H1 (cell line): ENCODE results near the gene PRSS23. TPM values are rescaled to one million over a fixed set of nuclear protein-coding genes. Genes with fewer than 3 reads are reported as not detected.

Source experiments
- CTCF ChIA-PET: fragments of 300-600 bp; sonication (Branson Sonifier 250); formaldehyde crosslinking; loops from one replicate; lab custom pipeline; 2021; ENCODE audit not compliant: partially characterized antibody; lab: Charles Lee
- POLR2A ChIA-PET: fragments of 300-600 bp; sonication (Branson Sonifier 250); formaldehyde crosslinking; loops from one replicate; lab custom pipeline; 2021; ENCODE audit warnings: inconsistent platforms; ENCODE audit not compliant: partially characterized antibody; lab: Charles Lee
- DNase-seq, 2 experiments: peaks; one replicate each; pipeline versions ENCODE4 v3.0.0 to v3.0.0-alpha.2; 2010 to 2022; ENCODE audit warnings: low spot score in 2 of 2, low read depth in 1 of 2, mixed read lengths in 1 of 2
- FAIRE-seq: peaks from 2 replicates; lab custom pipeline; 2011; peaks lifted over from hg19 to GRCh38; lab: Jason Lieb, UNC
- H2AFZ ChIP-seq: 2 replicates; pipeline ENCODE4 v1.8.1; 2012; ENCODE audit warnings: low read length, inconsistent platforms
- H2AK5ac ChIP-seq: 2 replicates; pipeline ENCODE4 v1.6.1; 2013; ENCODE audit warnings: low read depth, low read length
- H2BK120ac ChIP-seq: replicated peaks from 2 replicates; pipeline ENCODE3; 2013; ENCODE audit warnings: low read depth, low read length, inconsistent platforms
- H2BK12ac ChIP-seq: 2 replicates; pipeline ENCODE4 v1.6.1; 2013; ENCODE audit warnings: low read depth, low read length
- H2BK15ac ChIP-seq: 2 replicates; pipeline ENCODE4 v1.6.1; 2013; ENCODE audit warnings: low read length
- H2BK20ac ChIP-seq: 2 replicates; pipeline ENCODE4 v1.6.1; 2013; ENCODE audit warnings: low read length
- H2BK5ac ChIP-seq: 2 replicates; pipeline ENCODE4 v1.6.1; 2013; ENCODE audit warnings: low read depth, low read length
- H3K14ac ChIP-seq: 2 replicates; pipeline ENCODE4 v1.6.1; 2013; ENCODE audit warnings: inconsistent platforms; ENCODE audit not compliant: insufficient read length
- H3K18ac ChIP-seq: 2 replicates; pipeline ENCODE4 v1.6.1; 2013; ENCODE audit warnings: low read length; ENCODE audit errors: extremely low read depth
- H3K23ac ChIP-seq: 2 replicates; pipeline ENCODE4 v1.6.1; 2013; ENCODE audit warnings: inconsistent platforms; ENCODE audit not compliant: insufficient read length
- H3K23me2 ChIP-seq: 2 replicates; pipeline ENCODE4 v1.6.1; 2013; ENCODE audit warnings: low read depth, low read length
- H3K27ac ChIP-seq: 2 replicates; pipeline ENCODE4 v1.6.1; 2011; ENCODE audit warnings: low read depth, low read length, inconsistent platforms
- H3K27me3 ChIP-seq, 4 experiments: replicated peaks in 1 of 4; 1 replicate in 1 of 4; 2 replicates in 3 of 4; pipeline versions ENCODE4 v1.6.1 to v1.8.1; 2011 to 2013; ENCODE audit warnings: low read length in 3 of 4, mild to moderate bottlenecking in 3 of 4, inconsistent platforms in 2 of 4, mixed read lengths in 2 of 4, moderate library complexity in 1 of 4; ENCODE audit not compliant: control insufficient read depth in 3 of 4, insufficient read depth in 3 of 4; ENCODE audit errors: extremely low read depth in 1 of 4
- H3K36me3 ChIP-seq, 4 experiments: 2 replicates each; pipeline versions ENCODE4 v1.6.1 to v1.8.1; 2011 to 2013; ENCODE audit warnings: mild to moderate bottlenecking in 4 of 4, low read length in 3 of 4, moderate library complexity in 2 of 4, control low read depth in 1 of 4, inconsistent platforms in 1 of 4; ENCODE audit not compliant: insufficient read depth in 4 of 4, control insufficient read depth in 2 of 4
- H3K4ac ChIP-seq: replicated peaks from 2 replicates; pipeline ENCODE3; 2013; ENCODE audit warnings: low read length, low read depth, mixed read lengths, inconsistent platforms; ENCODE audit not compliant: insufficient read length
- H3K4me1 ChIP-seq, 4 experiments: replicated peaks in 1 of 4; 1 replicate in 1 of 4; 2 replicates in 3 of 4; pipeline versions ENCODE4 v1.6.1 to v1.8.1; 2011 to 2013; ENCODE audit warnings: low read length in 3 of 4, inconsistent platforms in 2 of 4, mixed read lengths in 1 of 4; ENCODE audit not compliant: insufficient read depth in 4 of 4, control insufficient read depth in 3 of 4
- H3K4me2 ChIP-seq, 2 experiments: 2 replicates each; pipeline versions ENCODE4 v1.6.1 to v1.8.1; 2011 to 2013; ENCODE audit warnings: low read depth in 2 of 2, low read length in 2 of 2, control low read depth in 1 of 2, inconsistent platforms in 1 of 2, mild to moderate bottlenecking in 1 of 2; ENCODE audit not compliant: insufficient read depth in 1 of 2
- H3K4me3 ChIP-seq, 4 experiments: fragments of 200-600, 300-600 bp in 1 of 4; sonication (generic), shearing (Covaris generic), sonication (Bioruptor Twin) in 1 of 4; 2 replicates each; pipeline versions ENCODE4 v1.5.1 to v1.8.1; 2011 to 2016; ENCODE audit warnings: low read length in 4 of 4, low read depth in 3 of 4, control low read depth in 2 of 4, inconsistent platforms in 2 of 4, mild to moderate bottlenecking in 2 of 4, mixed read lengths in 1 of 4, moderate library complexity in 1 of 4; ENCODE audit not compliant: insufficient read depth in 2 of 4; ENCODE audit errors: extremely low read depth in 1 of 4
- H3K56ac ChIP-seq: replicated peaks from 2 replicates; pipeline ENCODE3; 2013; ENCODE audit warnings: low read depth, mild to moderate bottlenecking, mixed read lengths, low read length, inconsistent platforms; ENCODE audit not compliant: insufficient read length
- H3K79me1 ChIP-seq: 2 replicates; pipeline ENCODE4 v1.6.1; 2013; ENCODE audit warnings: low read depth, low read length, control low read depth
- H3K79me2 ChIP-seq, 2 experiments: 2 replicates each; pipeline versions ENCODE4 v1.6.1 to v1.8.1; 2012 to 2013; ENCODE audit warnings: low read length in 2 of 2, mild to moderate bottlenecking in 2 of 2, inconsistent platforms in 1 of 2; ENCODE audit not compliant: insufficient read depth in 2 of 2, control insufficient read depth in 1 of 2
- H3K9ac ChIP-seq, 4 experiments: replicated peaks in 1 of 4; 1 replicate in 1 of 4; 2 replicates in 3 of 4; pipeline versions ENCODE4 v1.6.1 to v1.8.1; 2011 to 2013; ENCODE audit warnings: low read depth in 3 of 4, low read length in 3 of 4, control low read depth in 2 of 4, mild to moderate bottlenecking in 2 of 4, moderate library complexity in 2 of 4, inconsistent platforms in 1 of 4; ENCODE audit errors: extremely low read depth in 1 of 4
- H3K9me3 ChIP-seq, 2 experiments: 2 replicates each; pipeline versions ENCODE4 v1.6.1 to v1.8.1; 2012 to 2013; ENCODE audit warnings: mild to moderate bottlenecking in 2 of 2, moderate library complexity in 2 of 2, control low read depth in 1 of 2, inconsistent platforms in 1 of 2, low read depth in 1 of 2, low read length in 1 of 2, mixed read lengths in 1 of 2; ENCODE audit not compliant: insufficient read depth in 2 of 2
- H4K20me1 ChIP-seq, 2 experiments: replicated peaks in 1 of 2; 2 replicates each; pipeline versions ENCODE3 to v1.8.1; 2011 to 2013; ENCODE audit warnings: inconsistent platforms in 2 of 2, low read length in 2 of 2, mild to moderate bottlenecking in 1 of 2; ENCODE audit not compliant: insufficient read depth in 2 of 2, control insufficient read depth in 1 of 2
- H4K5ac ChIP-seq: 2 replicates; pipeline ENCODE4 v1.6.1; 2013; ENCODE audit warnings: low read length, low read depth, mixed read lengths, inconsistent platforms; ENCODE audit not compliant: insufficient read length
- H4K8ac ChIP-seq: 2 replicates; pipeline ENCODE4 v1.8.0; 2013; ENCODE audit warnings: mild to moderate bottlenecking, moderate library complexity, low read length, inconsistent platforms; ENCODE audit not compliant: insufficient read depth; ENCODE audit errors: extremely low read depth
- H4K91ac ChIP-seq: replicated peaks from 2 replicates; pipeline ENCODE3; 2013; ENCODE audit warnings: low read length, mixed read lengths, inconsistent platforms; ENCODE audit not compliant: insufficient read length
- BRCA1 ChIP-seq: IDR thresholded peaks from 2 replicates; pipeline ENCODE4 v1.6.1; 2012; ENCODE audit warnings: low read depth, low read length, improper control_type of control experiment
- CTCF ChIP-seq, 3 experiments: IDR thresholded peaks; 1 replicate in 2 of 3; 2 replicates in 1 of 3; pipeline versions ENCODE4 v1.5.1 to v1.6.1; 2011; ENCODE audit warnings: low read length in 3 of 3, mild to moderate bottlenecking in 3 of 3, inconsistent platforms in 2 of 3, low read depth in 1 of 3, moderate library complexity in 1 of 3; ENCODE audit not compliant: insufficient read depth in 1 of 3; ENCODE audit errors: control extremely low read depth in 1 of 3
- FOSL1 ChIP-seq: IDR thresholded peaks from 2 replicates; pipeline ENCODE4 v1.6.1; 2011; ENCODE audit warnings: mild to moderate bottlenecking, low read depth, low read length, moderate library complexity; ENCODE audit not compliant: insufficient read depth
- GTF2F1 ChIP-seq: IDR thresholded peaks from 2 replicates; pipeline ENCODE4 v1.6.1; 2012; ENCODE audit warnings: low read depth, low read length, improper control_type of control experiment, borderline replicate concordance
- RAD21 ChIP-seq, 2 experiments: IDR thresholded peaks in 1 of 2; conservative IDR thresholded peaks in 1 of 2; 2 replicates each; pipeline ENCODE4 v1.6.1; 2011; ENCODE audit warnings: low read depth in 2 of 2, low read length in 2 of 2, improper control_type of control experiment in 1 of 2, inconsistent platforms in 1 of 2, mild to moderate bottlenecking in 1 of 2, moderate library complexity in 1 of 2
- RBBP5 ChIP-seq: IDR thresholded peaks from 2 replicates; pipeline ENCODE4 v1.7.1; 2012; ENCODE audit warnings: low read depth, mild to moderate bottlenecking, inconsistent platforms, low read length, moderate library complexity, borderline replicate concordance
- polyA plus RNA-seq, 7 experiments: library from polyadenylated mRNA; depleted of rRNA in 3 of 7; stranded (reverse) in 5 of 7; unstranded in 2 of 7; fragments of >200 nt in 5 of 7; fragments of 200-250 nt in 2 of 7; gene quantifications; 1 replicate in 5 of 7; 2 replicates in 1 of 7; 4 replicates in 1 of 7; pipeline versions ENCODE4 v1.2.1 to v1.2.3, GENCODE V29; 2011 to 2013; ENCODE audit warnings: missing spikeins in 2 of 7, mixed read lengths in 2 of 7
- total RNA-seq: library from RNA; stranded (reverse); fragmentation: NEBNext Ultra II Directional; extraction: Animal tissue kit (Norgen Biotek cat#: 25700); gene quantifications from 2 replicates; pipeline ENCODE4 v1.2.1, GENCODE V29; 2021

The PRSS23 gene
- total and polyA plus RNA-seq, 2 of the 8 experiments (the other 6 are each of a cell fraction or from before 2014, with no cell fraction given) = 4.4 to 5.6 TPM

DNA sequence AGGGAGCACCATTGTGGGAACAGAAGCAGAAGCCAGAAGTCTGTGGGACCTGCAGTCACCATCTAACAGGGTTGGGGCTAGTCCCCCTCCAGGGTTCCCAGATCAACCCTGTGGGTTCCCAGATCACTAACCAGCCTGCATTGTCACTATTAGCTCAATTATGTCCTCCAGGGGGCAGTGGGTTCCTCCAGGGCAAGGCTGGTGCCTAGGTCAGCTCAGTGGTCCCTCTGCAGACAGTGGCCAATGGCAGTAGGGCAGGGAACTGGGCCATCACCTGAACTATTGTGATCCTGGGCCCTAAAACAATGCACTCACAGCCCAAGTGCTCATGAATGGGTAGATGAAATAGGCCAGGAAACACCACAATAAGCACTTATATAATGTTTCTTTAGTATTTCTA lies 18.8 kb upstream of the PRSS23 start:
- Histone ChIP-seq H3K9ac (no peak overlapping the region), H3K36me3 (no peaks in the 10 kb centered on the region), H3K27ac (no peak overlapping the region), H3K79me1 (no peaks in the 10 kb centered on the region), H4K8ac (no peak overlapping the region), H3K56ac (no peak overlapping the region), H3K14ac (no peak overlapping the region), H3K18ac (no peak overlapping the region), H3K4me2 (no peak overlapping the region), H4K20me1 (no peaks in the 10 kb centered on the region), H2AK5ac (no peak overlapping the region), H3K4ac (no peak overlapping the region), H3K9me3 (no peaks in the 10 kb centered on the region), H3K79me2 (no peaks in the 10 kb centered on the region), H3K4me3 (no peak overlapping the region), H2BK5ac (no peak overlapping the region), H3K27me3 (no peaks in the 10 kb centered on the region), H3K23me2 (no peaks in the 10 kb centered on the region), H3K4me1 (no peaks in the 10 kb centered on the region), H2BK20ac (no peak overlapping the region), H4K91ac (no peak overlapping the region), H2BK12ac (no peak overlapping the region), H4K5ac (no peak overlapping the region), H2BK15ac (no peak overlapping the region), H3K23ac (no peak overlapping the region), H2BK120ac (no peak overlapping the region), H2AFZ (no peak overlapping the region)
- POLR2A ChIA-PET = no interaction called here
- no peak for FAIRE-seq
- DNase-seq = peak in 1 of 2 experiments; percentile 52
- TF ChIP-seq GTF2F1 (no peak), FOSL1 (no peak), RBBP5 (no peak), CTCF (IDR thresholded peaks at IDR 0.05; ENCODE audit: control extremely low read depth in 1 of 3, insufficient read depth in 1 of 3, low read depth in 1 of 3, low read length in 3 of 3) (peak; percentile 42 to 83 (median 64)), RAD21 (IDR thresholded peaks at IDR 0.05 in 1 of 2, conservative IDR thresholded peaks at IDR 0.05 in 1 of 2; ENCODE audit: low read depth in 2 of 2, low read length in 2 of 2) (peak; percentile 29 to 50; a peak in 3 of 4 replicates), BRCA1 (no peak)
- CTCF ChIA-PET = interaction anchor here (0.9 to 4.4 kb wide), 13 partner anchors 11 to 326 kb away, joined by 3 to 21 read pairs (median 4); no protein-coding TSS in a partner anchor
